Stimulated activated CD4-positive, alpha-beta T cell treated with anti-CD3 and anti-CD28 coated beads, TNF-alpha, amount 100 ng/mL, for 48 hours (primary cell): ENCODE data around the gene FOXK2.
A peak's percentile ranks its signal among the peaks of the same experiment; 100 is the strongest.
"Not testable (repeated sequence)": the region's sequence is repeated elsewhere in the genome, so short reads cannot be mapped to it uniquely, and the experiment has no call there.

Source experiments
- DNase-seq, 3 donors: peaks; one replicate each; pipeline ENCODE4 v3.0.0-alpha.2; 2020; ENCODE audit warnings: low read depth in 3 of 3

FOXK2 gene

GRCh38 chr17:82563745-82564144 lies 44.2 kb downstream of the FOXK2 start:
- not testable (repeated sequence) for DNase-seq

GRCh38 chr17:82564241-82564640 lies 44.7 kb downstream of the FOXK2 start:
- DNase-seq: no peak

- no peak for DNase-seq
Measured at GRCh38 chr17:82565551-82565950, 46.0 kb downstream of the FOXK2 start.

GRCh38 chr17:82566129-82566960 lies 46.8 kb downstream of the FOXK2 start:
- DNase-seq: no peak

DNA sequence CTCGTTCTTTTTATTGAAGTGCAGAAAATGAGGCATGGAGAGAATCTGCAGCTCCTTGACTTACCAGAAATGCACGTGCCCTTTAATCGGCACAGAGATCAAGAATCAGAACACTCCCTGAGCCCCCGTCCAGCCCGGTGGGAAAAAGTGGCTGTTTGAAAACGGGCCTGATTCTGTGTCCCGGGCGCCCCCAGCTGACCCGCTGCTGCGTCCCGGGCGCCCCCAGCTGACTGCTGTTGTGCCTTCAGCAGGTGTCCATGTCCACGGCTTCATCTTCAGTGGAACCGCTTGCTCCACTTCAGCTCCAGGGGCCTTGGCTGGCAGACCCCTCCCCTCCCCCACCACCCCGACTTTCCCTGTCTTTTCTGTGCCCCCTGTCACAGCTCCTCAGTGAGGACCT lies 47.8 kb downstream of the FOXK2 start:
- no peak for DNase-seq

DNA sequence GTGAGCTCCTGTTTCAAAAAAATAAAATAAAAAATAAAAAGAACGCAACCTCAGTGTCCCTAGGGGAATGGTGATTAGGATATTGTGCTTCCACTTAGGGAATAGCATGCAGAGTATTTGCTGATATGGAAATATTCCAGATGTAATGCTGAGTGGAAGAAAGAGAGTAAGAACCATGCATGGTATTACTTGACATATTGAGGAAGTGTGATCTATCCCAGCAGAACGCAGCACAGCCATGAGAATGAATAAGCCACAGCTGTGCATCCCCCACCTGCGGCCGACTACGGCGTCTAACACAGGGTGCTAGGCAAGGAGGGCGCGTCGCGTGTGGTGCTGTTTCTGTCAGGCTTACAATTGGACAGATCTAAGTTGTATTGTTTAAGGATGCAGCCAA lies 49.5 kb downstream of the FOXK2 start:
- no peak for DNase-seq

GRCh38 chr17:82569621-82570020 lies 50.1 kb downstream of the FOXK2 start:
- no peak for DNase-seq

DNA sequence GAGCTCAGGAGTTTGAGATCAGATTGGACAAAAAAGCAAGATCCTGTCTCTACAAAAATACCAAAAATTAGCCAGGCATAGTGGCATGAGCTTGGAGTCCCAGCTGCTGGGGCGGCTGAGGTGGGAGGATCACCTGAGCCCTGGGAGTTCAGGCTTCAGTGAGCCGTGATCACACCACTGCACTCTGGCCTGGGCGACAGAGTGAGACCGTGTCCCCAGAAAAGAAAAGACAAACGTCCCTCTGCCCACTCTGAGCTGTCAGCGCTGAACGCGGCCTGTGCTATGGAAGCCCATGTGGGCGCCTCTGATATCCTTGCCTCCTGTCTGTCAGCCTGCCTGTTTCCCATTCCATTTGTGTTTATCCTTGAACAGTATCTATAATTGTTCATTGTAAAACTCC lies 50.7 kb downstream of the FOXK2 start:
- DNase-seq: no peak

DNA sequence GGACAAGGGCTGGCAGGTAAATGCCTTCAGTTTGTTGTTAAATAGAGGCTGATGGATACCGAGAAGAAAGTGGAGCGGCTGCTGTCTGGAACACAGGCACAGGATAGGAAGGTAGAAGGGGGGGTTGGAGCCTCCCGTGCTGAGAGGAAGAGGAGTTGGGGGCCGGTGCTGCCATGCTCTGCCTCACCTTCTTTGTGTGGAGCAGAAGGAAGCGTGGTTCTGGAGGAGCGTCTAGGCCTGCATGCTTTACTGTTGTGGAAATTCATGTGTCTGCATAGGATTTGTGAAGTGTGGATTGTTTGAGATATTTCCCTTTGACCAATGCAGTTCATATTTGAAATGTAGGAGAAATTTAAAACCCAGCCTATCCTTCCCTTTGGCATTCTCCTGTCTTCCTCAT lies 52.3 kb downstream of the FOXK2 start:
- DNase-seq: no peak

- DNase-seq: no peak
Measured at GRCh38 chr17:82574041-82574440, 54.5 kb downstream of the FOXK2 start.

DNA sequence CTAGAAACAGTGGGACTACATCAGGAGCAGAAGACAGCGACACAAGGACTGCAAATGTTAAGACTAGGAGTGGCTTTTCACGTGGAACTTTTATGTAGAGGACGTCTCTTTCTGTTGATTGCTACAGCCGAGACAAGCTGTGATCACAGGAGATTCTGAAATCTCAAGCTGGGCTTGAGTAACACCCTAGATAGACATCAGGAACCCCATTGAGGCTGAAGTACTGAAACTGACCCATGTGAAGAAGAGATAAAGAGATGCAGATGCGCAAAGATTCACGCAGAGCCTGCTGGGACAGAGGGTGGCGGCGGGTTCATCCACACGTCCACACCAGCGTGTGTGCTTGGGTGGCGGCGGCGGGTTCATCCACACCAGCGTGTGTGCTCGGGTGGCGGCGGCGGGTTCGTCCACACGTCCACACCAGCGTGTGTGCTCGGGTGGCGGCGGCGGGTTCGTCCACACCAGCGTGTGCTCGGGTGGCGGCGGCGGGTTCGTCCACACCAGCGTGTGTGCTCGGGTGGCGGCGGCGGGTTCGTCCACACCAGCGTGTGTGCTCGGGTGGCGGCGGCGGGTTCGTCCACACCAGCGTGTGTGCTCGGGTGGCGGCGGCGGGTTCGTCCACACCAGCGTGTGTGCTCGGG lies 56.2 kb downstream of the FOXK2 start:
- not testable (repeated sequence) for DNase-seq

GRCh38 chr17:82577300-82577699 lies 57.8 kb downstream of the FOXK2 start:
- DNase-seq: no peak

DNA sequence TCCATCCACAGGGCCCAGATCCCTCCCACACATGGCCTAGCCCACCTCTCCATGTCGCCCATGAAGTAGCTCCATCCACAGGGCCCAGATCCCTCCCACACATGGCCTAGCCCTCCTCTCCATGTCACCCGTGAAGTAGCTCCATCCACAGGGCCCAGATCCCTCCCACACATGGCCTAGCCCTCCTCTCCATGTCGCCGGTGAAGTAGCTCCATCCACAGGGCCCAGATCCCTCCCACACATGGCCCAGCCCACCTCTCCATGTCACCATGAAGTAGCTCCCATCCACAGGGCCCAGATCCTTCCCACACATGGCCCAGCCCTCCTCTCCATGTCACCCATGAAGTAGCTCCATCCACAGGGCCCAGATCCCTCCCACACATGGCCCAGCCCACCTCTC lies 60.4 kb downstream of the FOXK2 start:
- DNase-seq: not testable (repeated sequence)

DNA sequence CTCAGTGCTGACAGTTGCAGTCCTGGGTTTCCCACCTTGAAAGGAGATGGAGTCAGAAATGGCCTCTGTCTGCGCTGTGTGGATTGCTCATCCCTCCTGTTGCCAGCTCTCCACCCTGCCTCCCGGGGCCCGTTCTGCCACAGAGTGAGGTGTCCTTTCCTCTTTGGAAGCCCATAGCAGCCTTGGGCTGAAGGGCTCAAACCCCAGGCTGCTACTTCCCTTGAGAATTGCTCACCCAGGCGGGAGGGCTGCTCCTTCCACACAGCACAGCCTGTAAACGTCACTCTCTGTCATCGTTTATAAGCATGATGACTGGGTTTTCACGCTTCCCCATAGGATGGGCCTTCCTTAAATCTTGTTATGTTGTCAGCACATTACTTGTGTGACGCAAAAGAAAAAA lies 62.7 kb downstream of the FOXK2 start:
- DNase-seq: no peak

- DNase-seq: no peak
Measured at GRCh38 chr17:82582709-82583108, 63.2 kb downstream of the FOXK2 start.

GRCh38 chr17:82583720-82584234 lies 64.2 kb downstream of the FOXK2 start:
- peak in 1 of 3 donors; percentile 58 for DNase-seq

DNA sequence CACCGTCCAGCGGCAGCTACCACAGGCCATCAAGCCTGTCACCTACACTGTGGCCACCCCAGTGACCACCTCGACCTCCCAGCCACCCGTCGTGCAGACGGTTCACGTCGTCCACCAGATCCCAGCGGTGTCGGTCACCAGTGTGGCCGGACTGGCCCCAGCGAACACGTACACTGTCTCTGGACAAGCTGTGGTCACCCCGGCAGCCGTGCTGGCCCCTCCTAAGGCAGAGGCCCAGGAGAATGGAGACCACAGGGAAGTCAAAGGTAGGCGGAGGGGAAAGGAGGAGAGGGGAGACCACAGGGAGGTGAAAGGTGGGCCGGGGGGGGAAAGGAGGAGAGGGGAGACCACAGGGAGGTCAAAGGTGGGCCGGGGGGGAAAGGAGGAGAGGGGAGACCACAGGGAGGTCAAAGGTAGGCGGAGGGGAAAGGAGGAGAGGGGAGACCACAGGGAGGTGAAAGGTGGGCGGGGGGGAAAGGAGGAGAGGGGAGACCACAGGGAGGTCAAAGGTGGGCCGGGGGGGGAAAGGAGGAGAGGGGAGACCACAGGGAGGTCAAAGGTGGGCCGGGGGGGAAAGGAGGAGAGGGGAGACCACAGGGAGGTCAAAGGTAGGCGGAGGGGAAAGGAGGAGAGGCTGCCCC lies 66.5 kb downstream of the FOXK2 start:
- not testable (repeated sequence) for DNase-seq

GRCh38 chr17:82586576-82587233 lies 67.2 kb downstream of the FOXK2 start:
- DNase-seq: no peak

- no peak for DNase-seq
Measured at GRCh38 chr17:82587234-82588086, 67.9 kb downstream of the FOXK2 start.

DNA sequence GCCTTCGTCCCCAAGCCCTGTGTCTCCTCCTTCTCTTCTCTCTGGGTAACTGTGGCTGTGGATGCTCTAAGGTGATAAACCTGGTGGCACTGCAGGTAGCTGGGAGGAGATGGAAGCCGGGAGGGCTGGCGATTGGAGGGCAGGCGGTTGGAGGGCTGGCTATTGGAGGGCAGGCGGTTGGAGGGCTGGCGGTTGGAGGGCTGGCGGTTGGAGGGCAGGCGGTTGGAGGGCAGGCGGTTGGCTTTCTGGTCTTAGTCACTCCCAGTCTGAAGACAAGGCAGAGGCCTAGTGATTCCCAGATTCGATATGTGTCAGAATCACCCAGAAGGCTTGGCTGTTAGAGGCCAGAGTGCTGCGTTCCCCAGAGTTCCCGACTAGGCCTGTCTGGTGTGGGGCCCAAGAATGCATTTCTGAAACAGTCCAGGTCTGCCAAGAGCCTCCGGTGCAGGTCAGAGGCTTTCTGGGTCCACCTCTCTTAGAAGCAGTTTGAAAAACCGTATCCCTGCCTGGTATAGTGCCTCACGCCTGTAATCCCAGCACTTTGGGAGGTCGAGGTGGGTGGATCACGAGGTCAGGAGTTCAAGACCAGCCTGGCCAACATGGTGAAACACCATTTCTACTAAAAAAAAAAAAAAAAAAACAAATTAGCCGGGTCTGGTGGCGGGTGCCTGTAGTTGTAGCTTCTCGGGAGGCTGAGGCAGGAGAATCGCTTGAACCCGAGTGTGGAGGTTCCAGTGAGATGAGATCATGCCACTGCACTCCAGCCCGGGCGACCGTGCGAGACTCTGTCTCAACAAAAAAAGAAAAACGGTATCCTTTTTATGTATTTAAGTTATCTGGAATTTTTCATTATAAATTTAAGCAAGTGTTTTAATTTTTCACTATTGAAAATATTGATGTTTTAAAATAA lies 69.0 kb downstream of the FOXK2 start:
- no peak for DNase-seq
